Keratinocyte (primary cell): ENCODE data around the gene SIM1.

ENCODE experiments used
- EZH2 ChIP-seq: IDR thresholded peaks from one replicate; pipeline ENCODE4 v1.6.1; 2012; ENCODE audit warnings: inconsistent platforms, mild to moderate bottlenecking, low read length, moderate library complexity
- TF ChIP-seq, protein P1 (sequence below), 3 experiments: IDR thresholded peaks in 1 of 3; conservative IDR thresholded peaks in 1 of 3; optimal IDR thresholded peaks in 1 of 3; 2 replicates in 2 of 3; 3 replicates in 1 of 3; pipeline versions ENCODE3 to v1.5.1; 2011; ENCODE audit warnings: low read length in 3 of 3, mild to moderate bottlenecking in 3 of 3, moderate library complexity in 2 of 3, control low read depth in 1 of 3, inconsistent platforms in 1 of 3; ENCODE audit not compliant: insufficient read depth in 2 of 3; ENCODE audit errors: extremely low read depth in 1 of 3

DNA sequence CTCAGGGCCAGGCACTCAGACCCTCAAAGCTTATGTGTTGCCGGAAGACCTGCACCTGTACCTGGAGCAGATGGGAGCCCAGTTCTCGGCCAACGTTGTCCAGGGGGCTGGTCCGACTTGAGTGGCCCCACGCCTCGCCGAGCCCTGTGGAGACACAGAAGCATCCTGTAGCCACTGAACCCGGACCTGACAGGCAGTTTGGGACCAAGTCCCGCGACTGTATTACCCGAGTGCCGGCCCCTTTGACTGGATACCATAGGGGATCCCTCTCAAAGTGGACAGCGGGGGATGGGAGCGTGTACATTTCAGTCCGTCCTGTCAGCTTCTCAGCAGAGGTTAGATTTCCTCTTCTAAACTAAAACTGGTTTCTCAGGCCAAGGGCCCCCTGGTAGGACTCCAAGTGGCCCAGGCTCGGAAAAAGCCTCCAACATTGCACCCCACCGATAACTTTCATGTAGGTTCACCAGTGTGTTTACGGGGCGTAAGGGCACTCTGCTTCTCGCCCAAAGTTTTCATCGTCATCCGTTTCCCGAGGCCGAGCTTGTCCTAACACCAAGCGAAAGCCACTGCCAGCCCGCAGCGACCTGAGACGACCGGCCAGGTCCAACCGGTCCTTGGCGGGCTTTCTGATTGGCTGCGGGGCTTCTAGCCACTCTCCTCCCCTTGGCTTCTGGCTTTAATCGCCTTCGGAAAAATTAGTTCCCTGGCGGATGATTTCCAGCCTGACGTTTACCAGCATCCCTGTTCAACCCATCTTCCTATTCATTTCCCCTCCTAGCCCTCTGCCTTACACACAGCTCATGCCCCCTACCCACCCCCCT is 10.8 kb downstream of the SIM1 start:
- TF ChIP-seq, protein P1, sequence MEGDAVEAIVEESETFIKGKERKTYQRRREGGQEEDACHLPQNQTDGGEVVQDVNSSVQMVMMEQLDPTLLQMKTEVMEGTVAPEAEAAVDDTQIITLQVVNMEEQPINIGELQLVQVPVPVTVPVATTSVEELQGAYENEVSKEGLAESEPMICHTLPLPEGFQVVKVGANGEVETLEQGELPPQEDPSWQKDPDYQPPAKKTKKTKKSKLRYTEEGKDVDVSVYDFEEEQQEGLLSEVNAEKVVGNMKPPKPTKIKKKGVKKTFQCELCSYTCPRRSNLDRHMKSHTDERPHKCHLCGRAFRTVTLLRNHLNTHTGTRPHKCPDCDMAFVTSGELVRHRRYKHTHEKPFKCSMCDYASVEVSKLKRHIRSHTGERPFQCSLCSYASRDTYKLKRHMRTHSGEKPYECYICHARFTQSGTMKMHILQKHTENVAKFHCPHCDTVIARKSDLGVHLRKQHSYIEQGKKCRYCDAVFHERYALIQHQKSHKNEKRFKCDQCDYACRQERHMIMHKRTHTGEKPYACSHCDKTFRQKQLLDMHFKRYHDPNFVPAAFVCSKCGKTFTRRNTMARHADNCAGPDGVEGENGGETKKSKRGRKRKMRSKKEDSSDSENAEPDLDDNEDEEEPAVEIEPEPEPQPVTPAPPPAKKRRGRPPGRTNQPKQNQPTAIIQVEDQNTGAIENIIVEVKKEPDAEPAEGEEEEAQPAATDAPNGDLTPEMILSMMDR (optimal IDR thresholded peaks at IDR 0.05 in 1 of 3, IDR thresholded peaks at IDR 0.05 in 1 of 3, conservative IDR thresholded peaks at IDR 0.05 in 1 of 3; ENCODE audit: extremely low read depth in 1 of 3, insufficient read depth in 2 of 3, low read length in 3 of 3), result no peak
- peak; percentile 73 for TF ChIP-seq EZH2
